GM19099 (cell line): ENCODE data around the gene RNF150.

Experiments
- POLR2A ChIP-seq: IDR thresholded peaks from 3 replicates; pipeline ENCODE4 v1.6.1; 2011; ENCODE audit warnings: low read depth; ENCODE audit not compliant: insufficient read length; ENCODE audit errors: extremely low read depth

RNF150 gene

GRCh38 chr4:141133146-141133998 is at the start of gene RNF150:
TSS of gene RNF150 (minus strand) at chr4:141133469.
- no peak for TF ChIP-seq POLR2A

- TF ChIP-seq POLR2A: no peak
Observed at GRCh38 chr4:141180991-141181761, 47.9 kb upstream of the RNF150 start.

- no peak for TF ChIP-seq POLR2A
Observed at GRCh38 chr4:141179474-141180373, 46.5 kb upstream of the RNF150 start.

GRCh38 chr4:141177171-141177570 is 43.9 kb upstream of the RNF150 start:
- no peak for TF ChIP-seq POLR2A

- TF ChIP-seq POLR2A: no peak
Observed at GRCh38 chr4:141174457-141174856, 41.2 kb upstream of the RNF150 start.

- no peak for TF ChIP-seq POLR2A
Observed at GRCh38 chr4:141170671-141171070, 37.4 kb upstream of the RNF150 start.

GRCh38 chr4:141169391-141169790 is 36.1 kb upstream of the RNF150 start:
- no peak for TF ChIP-seq POLR2A

- TF ChIP-seq POLR2A: no peak
Observed at GRCh38 chr4:141159027-141159426, 25.8 kb upstream of the RNF150 start.

GRCh38 chr4:141158219-141158618 is 24.9 kb upstream of the RNF150 start:
- TF ChIP-seq POLR2A: no peak

- TF ChIP-seq POLR2A: no peak
Observed at GRCh38 chr4:141155586-141155985, 22.3 kb upstream of the RNF150 start.

GRCh38 chr4:141154725-141155124 is 21.5 kb upstream of the RNF150 start:
- no peak for TF ChIP-seq POLR2A

GRCh38 chr4:141153751-141154510 is 20.7 kb upstream of the RNF150 start:
- no peak for TF ChIP-seq POLR2A

- no peak for TF ChIP-seq POLR2A
Observed at GRCh38 chr4:141144207-141144606, 10.9 kb upstream of the RNF150 start.

- TF ChIP-seq POLR2A: no peak
Observed at GRCh38 chr4:141142423-141142822, 9.2 kb upstream of the RNF150 start.
